Measurements from ENCODE around the gene NDE1. TPM values are rescaled to one million over a fixed set of nuclear protein-coding genes. Genes with fewer than 3 reads are reported as not detected.

The NDE1 gene
- total RNA-seq, 1 experiment from 2014 or later: 162 TPM

DNA sequence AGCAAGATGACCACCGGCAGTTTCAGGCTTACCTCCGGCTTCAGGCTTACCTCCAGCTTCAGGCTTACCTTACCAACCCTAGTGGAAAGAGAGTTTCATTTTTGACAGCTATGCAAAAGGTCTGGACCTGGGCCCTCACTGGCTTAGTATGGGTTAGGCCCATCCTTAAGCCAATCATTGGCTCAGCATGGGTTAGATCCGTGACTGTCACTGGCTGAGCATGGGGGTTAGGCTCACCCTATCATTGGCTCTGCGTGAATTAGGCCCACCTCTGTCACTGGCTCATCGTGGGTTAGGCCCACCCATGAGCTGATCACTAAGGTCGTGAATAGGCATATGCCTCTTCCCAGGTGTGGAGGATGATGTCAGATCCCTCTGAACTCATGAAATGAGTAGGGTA, 8.1 kb downstream of the NDE1 start:
- Mint-ChIP-seq H3K4me3 (ENCODE audit: unreplicated experiment) (no peak overlapping the region), H3K27me3 (ENCODE audit: insufficient read depth, unreplicated experiment) (no peaks in the 10 kb centered on the region), H3K36me3 (ENCODE audit: insufficient read depth, unreplicated experiment) (peaks cover 54% of the 10 kb centered on the region), H3K9me3 (ENCODE audit: unreplicated experiment) (no peaks in the 10 kb centered on the region), H3K4me1 (ENCODE audit: insufficient read depth, unreplicated experiment) (peaks cover 11% of the 10 kb centered on the region), H3K27ac (ENCODE audit: low read depth, unreplicated experiment) (no peak overlapping the region)
- ChIA-PET CTCF (interaction anchor here (1.3 to 1.7 kb wide), 3 partner anchors 12 to 46 kb away, joined by 4 to 7 read pairs (median 5); no protein-coding TSS in a partner anchor), POLR2A (interaction anchor here (0.9 to 3.3 kb wide), 3 partner anchors 10 to 14 kb away, joined by 4 to 19 read pairs (median 7); partner anchors contain the start of gene MARF1)
- intact Hi-C loops (cut with micrococcal nuclease): no loop called here
- DNase-seq (ENCODE audit: unreplicated experiment): no peak
- BruUV-seq (replicated peaks): no TSS peak
- TF ChIP-seq, protein P1, sequence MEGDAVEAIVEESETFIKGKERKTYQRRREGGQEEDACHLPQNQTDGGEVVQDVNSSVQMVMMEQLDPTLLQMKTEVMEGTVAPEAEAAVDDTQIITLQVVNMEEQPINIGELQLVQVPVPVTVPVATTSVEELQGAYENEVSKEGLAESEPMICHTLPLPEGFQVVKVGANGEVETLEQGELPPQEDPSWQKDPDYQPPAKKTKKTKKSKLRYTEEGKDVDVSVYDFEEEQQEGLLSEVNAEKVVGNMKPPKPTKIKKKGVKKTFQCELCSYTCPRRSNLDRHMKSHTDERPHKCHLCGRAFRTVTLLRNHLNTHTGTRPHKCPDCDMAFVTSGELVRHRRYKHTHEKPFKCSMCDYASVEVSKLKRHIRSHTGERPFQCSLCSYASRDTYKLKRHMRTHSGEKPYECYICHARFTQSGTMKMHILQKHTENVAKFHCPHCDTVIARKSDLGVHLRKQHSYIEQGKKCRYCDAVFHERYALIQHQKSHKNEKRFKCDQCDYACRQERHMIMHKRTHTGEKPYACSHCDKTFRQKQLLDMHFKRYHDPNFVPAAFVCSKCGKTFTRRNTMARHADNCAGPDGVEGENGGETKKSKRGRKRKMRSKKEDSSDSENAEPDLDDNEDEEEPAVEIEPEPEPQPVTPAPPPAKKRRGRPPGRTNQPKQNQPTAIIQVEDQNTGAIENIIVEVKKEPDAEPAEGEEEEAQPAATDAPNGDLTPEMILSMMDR (IDR thresholded peaks at IDR 0.05; ENCODE audit: unreplicated experiment): no peak

DNA sequence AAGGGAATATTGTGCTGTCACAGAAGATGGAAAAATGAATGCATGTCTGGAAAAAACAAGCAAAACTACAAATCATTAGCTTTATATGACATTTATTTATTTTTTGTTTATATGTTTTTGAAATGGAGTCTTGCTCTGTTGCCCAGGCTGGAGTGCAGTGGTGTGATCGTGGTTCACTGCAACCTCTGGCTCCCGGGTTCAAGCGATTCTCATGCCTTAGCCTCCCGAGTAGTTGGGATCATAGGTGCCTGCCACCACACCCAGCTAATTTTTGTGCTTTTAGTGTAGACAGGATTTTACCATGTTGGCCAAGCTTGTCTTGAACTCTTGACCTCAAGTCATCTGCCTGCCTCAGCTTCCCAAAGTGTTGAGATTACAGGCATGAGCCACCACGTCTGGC, 8.5 kb downstream of the NDE1 start:
- H3K27ac Mint-ChIP-seq (ENCODE audit: low read depth, unreplicated experiment): no peak overlapping the region
- no peaks in the 10 kb centered on the region for H3K27me3 Mint-ChIP-seq (ENCODE audit: insufficient read depth, unreplicated experiment)
- CTCF ChIA-PET: interaction anchor here (1.0 to 1.7 kb wide), 4 partner anchors 12 to 46 kb away, joined by 4 to 7 read pairs (median 4); no protein-coding TSS in a partner anchor
- TF ChIP-seq, protein P1 (IDR thresholded peaks at IDR 0.05; ENCODE audit: unreplicated experiment): no peak
- H3K4me3 Mint-ChIP-seq (ENCODE audit: unreplicated experiment): no peak overlapping the region
- POLR2A ChIA-PET: interaction anchor here (0.9 to 3.3 kb wide), 3 partner anchors 9 to 15 kb away, joined by 4 to 19 read pairs (median 7); partner anchors contain the start of gene MARF1
- peaks cover 54% of the 10 kb centered on the region for H3K36me3 Mint-ChIP-seq (ENCODE audit: insufficient read depth, unreplicated experiment)
- peaks cover 7% of the 10 kb centered on the region for H3K4me1 Mint-ChIP-seq (ENCODE audit: insufficient read depth, unreplicated experiment)
- intact Hi-C loops (cut with micrococcal nuclease): no loop called here
- no peak for DNase-seq (ENCODE audit: unreplicated experiment)
- no peaks in the 10 kb centered on the region for H3K9me3 Mint-ChIP-seq (ENCODE audit: unreplicated experiment)
- no TSS peak for BruUV-seq (replicated peaks)

DNA sequence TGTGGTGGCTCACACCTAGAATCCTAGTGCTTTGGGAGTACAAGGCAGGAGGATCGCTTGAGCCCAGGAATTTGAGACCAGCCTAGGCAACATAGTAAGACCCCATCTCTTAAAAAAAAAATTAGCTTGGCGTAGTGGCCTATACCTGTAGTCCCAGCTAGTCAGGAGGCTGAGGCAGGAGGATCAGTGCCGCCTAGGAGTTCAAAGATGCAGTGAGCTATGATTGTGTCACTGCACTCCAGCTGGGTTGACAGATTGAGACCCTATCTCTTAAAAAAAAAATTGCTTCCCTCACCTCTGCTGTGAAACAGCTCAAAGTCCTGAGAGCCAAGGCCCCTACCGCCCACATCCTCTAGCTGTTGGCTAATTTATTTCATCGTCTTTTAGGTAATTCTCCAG, 10.2 kb downstream of the NDE1 start:
- BruUV-seq (replicated peaks): no TSS peak
- DNase-seq (ENCODE audit: unreplicated experiment): no peak
- intact Hi-C loops (cut with micrococcal nuclease): no loop called here
- Mint-ChIP-seq H3K27ac (ENCODE audit: low read depth, unreplicated experiment) (peak overlapping the region; percentile 29), H3K4me1 (ENCODE audit: insufficient read depth, unreplicated experiment) (peaks cover 7% of the 10 kb centered on the region), H3K9me3 (ENCODE audit: unreplicated experiment) (no peaks in the 10 kb centered on the region), H3K27me3 (ENCODE audit: insufficient read depth, unreplicated experiment) (no peaks in the 10 kb centered on the region), H3K36me3 (ENCODE audit: insufficient read depth, unreplicated experiment) (peaks cover 70% of the 10 kb centered on the region), H3K4me3 (ENCODE audit: unreplicated experiment) (no peak overlapping the region)
- POLR2A ChIA-PET: interaction anchor here (1.6 to 3.3 kb wide), 2 partner anchors 9 to 16 kb away, joined by 3 to 19 read pairs; partner anchors contain the start of gene MARF1
- CTCF ChIA-PET: interaction anchor here (0.6 kb wide), 1 partner anchor 12 kb away, joined by 3 read pairs; no protein-coding TSS in a partner anchor
- TF ChIP-seq, protein P1 (IDR thresholded peaks at IDR 0.05; ENCODE audit: unreplicated experiment): no peak

DNA sequence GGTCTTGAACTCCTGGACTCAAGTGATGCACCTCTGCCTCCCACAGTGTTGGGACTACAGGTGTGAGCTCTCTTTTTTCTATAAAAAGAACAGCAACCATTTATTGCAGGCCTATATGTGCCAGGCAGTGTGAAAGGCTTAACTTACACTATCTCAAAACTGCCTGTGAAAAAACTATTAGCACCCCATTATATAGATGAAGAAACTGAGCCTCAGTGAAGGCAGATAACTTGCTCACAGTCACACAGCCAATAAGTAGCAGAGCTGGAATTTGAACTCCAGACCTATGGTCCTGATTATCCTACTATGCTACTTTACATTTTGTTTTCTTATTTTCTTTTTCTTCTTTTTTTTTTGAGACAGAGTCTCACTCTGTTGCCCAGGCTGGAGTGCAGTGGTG, 15.1 kb downstream of the NDE1 start:
- Mint-ChIP-seq H3K9me3 (ENCODE audit: unreplicated experiment) (no peaks in the 10 kb centered on the region), H3K27ac (ENCODE audit: low read depth, unreplicated experiment) (no peak overlapping the region), H3K36me3 (ENCODE audit: insufficient read depth, unreplicated experiment) (peaks cover 87% of the 10 kb centered on the region), H3K4me1 (ENCODE audit: insufficient read depth, unreplicated experiment) (peaks cover 12% of the 10 kb centered on the region), H3K27me3 (ENCODE audit: insufficient read depth, unreplicated experiment) (no peaks in the 10 kb centered on the region), H3K4me3 (ENCODE audit: unreplicated experiment) (no peak overlapping the region)
- BruUV-seq (replicated peaks): no TSS peak
- CTCF ChIA-PET: interaction anchor here (0.6 kb wide), 2 partner anchors 20 to 685 kb away, joined by 3 to 4 read pairs; no protein-coding TSS in a partner anchor
- no peak for DNase-seq (ENCODE audit: unreplicated experiment)
- intact Hi-C loops (cut with micrococcal nuclease): no loop called here
- TF ChIP-seq, protein P1 (IDR thresholded peaks at IDR 0.05; ENCODE audit: unreplicated experiment): no peak
- POLR2A ChIA-PET: interaction anchor here (1.1 to 2.2 kb wide), 2 partner anchors 14 to 23 kb away, joined by 3 to 6 read pairs; no protein-coding TSS in a partner anchor

All from MCF 10A (cell line).